Measurements from ENCODE around the gene NCF2.

The NCF2 gene

GRCh38 chr1:183548116-183548515 is 42.1 kb downstream of the NCF2 start:
- DNase-seq = no peak

GRCh38 chr1:183546427-183546826 is 43.8 kb downstream of the NCF2 start:
- DNase-seq = no peak

- DNase-seq = no peak
Observed at GRCh38 chr1:183544598-183545297, 45.5 kb downstream of the NCF2 start.

- DNase-seq = peak; percentile 16 to 65
Observed at GRCh38 chr1:183543619-183544204, 46.5 kb downstream of the NCF2 start.

- DNase-seq = no peak
Observed at GRCh38 chr1:183537405-183537804, 52.9 kb downstream of the NCF2 start.

GRCh38 chr1:183533617-183534174 is 56.6 kb downstream of the NCF2 start:
- DNase-seq = no peak

GRCh38 chr1:183528577-183528976 is 61.7 kb downstream of the NCF2 start:
- no peak for DNase-seq

GRCh38 chr1:183522104-183522503 is 68.2 kb downstream of the NCF2 start:
- no peak for DNase-seq

- DNase-seq = no peak
Observed at GRCh38 chr1:183520379-183520778, 69.9 kb downstream of the NCF2 start.

- no peak for DNase-seq
Observed at GRCh38 chr1:183517401-183517800, 72.9 kb downstream of the NCF2 start.

- DNase-seq = no peak
Observed at GRCh38 chr1:183516725-183517124, 73.5 kb downstream of the NCF2 start.

- no peak for DNase-seq
Observed at GRCh38 chr1:183515002-183515689, 75.1 kb downstream of the NCF2 start.

GRCh38 chr1:183514235-183514634 is 76.0 kb downstream of the NCF2 start:
- DNase-seq = no peak

- DNase-seq = no peak
Observed at GRCh38 chr1:183512450-183512849, 77.8 kb downstream of the NCF2 start.

GRCh38 chr1:183508694-183509093 is 81.6 kb downstream of the NCF2 start:
- DNase-seq = no peak

- no peak for DNase-seq
Observed at GRCh38 chr1:183506561-183506960, 83.7 kb downstream of the NCF2 start.
